Testis (tissue), 2 donors: ENCODE data around the gene RYR3.

Experiments
- CTCF ChIP-seq, 3 experiments: fragments of 450-650 bp in 2 of 3; fragments of 200-600 bp in 1 of 3; sonication (generic) in 1 of 3; IDR thresholded peaks; one replicate each; pipeline ENCODE4 v1.5.1; 2016 to 2019; ENCODE audit warnings: antibody characterized with exemption in 3 of 3, mild to moderate bottlenecking in 2 of 3, moderate library complexity in 1 of 3
- POLR2A ChIP-seq: fragments of 450-650 bp; IDR thresholded peaks from one replicate; pipeline ENCODE4 v1.6.1; 2017; ENCODE audit warnings: antibody characterized with exemption, mild to moderate bottlenecking, moderate library complexity

DNA sequence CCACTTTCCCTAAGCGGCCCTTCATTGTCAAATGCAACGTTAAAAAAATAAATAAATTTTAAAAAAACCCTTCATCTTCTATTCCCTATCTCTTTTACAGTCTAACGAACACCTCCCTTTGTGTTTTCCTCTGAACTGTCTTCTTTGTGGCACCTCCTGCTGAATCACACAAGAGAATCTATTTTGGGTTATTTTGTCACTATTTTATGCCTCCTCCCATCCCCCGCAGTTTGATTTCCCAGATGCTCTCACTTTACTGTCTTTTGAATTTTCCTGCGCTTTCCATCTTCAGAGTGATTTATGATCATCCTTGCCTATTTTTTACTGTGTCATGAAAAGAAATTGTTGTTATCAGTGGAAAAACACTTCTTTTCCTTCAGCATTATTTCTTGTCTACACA lies 32.5 kb downstream of the RYR3 start:
- TF ChIP-seq CTCF (IDR thresholded peaks at IDR 0.05) (no peak), POLR2A (no peak)
